Pancreas (tissue), 10 donors: ENCODE data around the gene CRISPLD2. TPM values are rescaled to one million over a fixed set of nuclear protein-coding genes. Genes with fewer than 3 reads are reported as not detected.

Source experiments
- ATAC-seq, 4 donors: fragments of 200-7000 bp; cut with Tn5 transposase; one replicate each; pipeline versions ENCODE4 v1.8.0 to v1.9.1; 2020; ENCODE audit warnings: mild to moderate bottlenecking in 4 of 4, moderate library complexity in 4 of 4
- DNase-seq, 6 donors: peaks; one replicate each; pipeline ENCODE4 v3.0.0-alpha.2; 2020
- FAIRE-seq: peaks from 2 replicates; lab custom pipeline; 2012; peaks lifted over from hg19 to GRCh38; lab: Jason Lieb, UNC
- H3K27ac ChIP-seq, 4 donors: fragments of 200-600 bp; sonication (generic); 1 replicate in 3 of 4; 2 replicates in 1 of 4; pipeline versions ENCODE4 v1.5.0 to v1.8.0; 2020
- H3K27me3 ChIP-seq, 4 donors: fragments of 200-600 bp; one replicate each; pipeline ENCODE4 v1.8.0; 2021
- H3K36me3 ChIP-seq, 3 donors: fragments of 200-600 bp; sonication (generic) in 1 of 3; one replicate each; pipeline versions ENCODE4 v1.5.0 to v1.8.0; 2020 to 2021
- H3K4me1 ChIP-seq, 3 donors: fragments of 200-600 bp; one replicate each; pipeline ENCODE4 v1.8.0; 2021
- H3K4me3 ChIP-seq, 4 donors: fragments of 200-600 bp; sonication (generic) in 2 of 4; one replicate each; pipeline versions ENCODE4 v1.5.0 to v1.8.0; 2020 to 2021
- H3K9me3 ChIP-seq, 4 donors: fragments of 200-600 bp; one replicate each; pipeline ENCODE4 v1.8.0; 2021
- WGBS, 2 donors: extraction: QIAGEN DNeasy Blood & Tissue Kit; methylation state at CpG; one replicate each; pipeline ENCODE4 v1.1.7; 2013; 5-methylcytosine and 5-hydroxymethylcytosine counted together
- intact Hi-C, 3 donors: fragments of 100-400 bp; cut with DNase I; formaldehyde crosslinking; loops; one replicate each; pipeline versions ENCODE4 v1.11.1 to v1.14.2; 2022
- polyA plus RNA-seq, 2 donors: library from polyadenylated mRNA; stranded (reverse); fragments of 200-250 nt; gene quantifications; one replicate each; pipeline ENCODE4 v1.2.3, GENCODE V29; 2013
- total RNA-seq, 6 donors: library from RNA; stranded (reverse); fragmentation: NEBNext Ultra II Directional in 4 of 6; extraction: Animal tissue kit (Norgen Biotek cat#: 25700) in 4 of 6; gene quantifications; one replicate each; pipeline versions ENCODE4 v1.2.1 to v1.2.4, GENCODE V29; 2021 to 2023
- TF ChIP-seq, protein P1 (sequence below), 4 donors: fragments of 200-600 bp; sonication (generic) in 3 of 4; IDR thresholded peaks; one replicate each; pipeline versions ENCODE4 v1.5.0 to v1.8.0; 2021; ENCODE audit warnings: antibody characterized with exemption in 4 of 4
- donor health status: healthy with polysubstance abuse.
- donor health status: DM: no; HTN: no; CAD: no; lungs with moderate emphysema.
- donor health status: DM: no; HTN: no; CAD: no.
- donor health status: control.
- donor health status: control.
- donor health status: Bipolar disorder and iron deficiency.
- donor health status: DM: yes; HTN: yes; CAD: no.
- donor health status: DM: no; HTN: no; CAD: no.
- donor health status: DM: no; HTN: no; CAD: no.
- donor health status: DM: yes; HTN: yes; CAD: no.

Gene CRISPLD2
- total and polyA plus RNA-seq, 8 donors, result 4.1 to 40.2 (median 14.1) TPM

DNA sequence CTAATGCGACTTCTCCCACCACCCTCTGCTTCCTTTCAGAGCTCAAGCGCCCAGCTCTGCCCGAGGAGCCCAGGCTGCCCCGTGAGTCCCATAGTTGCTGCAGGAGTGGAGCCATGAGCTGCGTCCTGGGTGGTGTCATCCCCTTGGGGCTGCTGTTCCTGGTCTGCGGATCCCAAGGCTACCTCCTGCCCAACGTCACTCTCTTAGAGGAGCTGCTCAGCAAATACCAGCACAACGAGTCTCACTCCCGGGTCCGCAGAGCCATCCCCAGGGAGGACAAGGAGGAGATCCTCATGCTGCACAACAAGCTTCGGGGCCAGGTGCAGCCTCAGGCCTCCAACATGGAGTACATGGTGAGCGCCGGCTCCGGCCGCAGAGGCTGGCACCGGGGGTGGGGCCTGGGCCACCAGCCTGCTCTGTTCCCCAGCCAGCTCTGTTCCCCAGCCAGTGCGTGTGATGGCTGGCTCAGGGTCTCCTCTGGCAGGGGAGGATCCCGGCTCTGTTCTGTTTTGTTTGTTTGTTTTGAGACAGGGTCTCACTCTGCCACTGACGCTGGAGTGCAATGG is 18.7 kb downstream of the CRISPLD2 start:
- Histone ChIP-seq H3K4me3 (no peak overlapping the region), H3K27me3 (no peaks in the 10 kb centered on the region), H3K4me1 (no peaks in the 10 kb centered on the region), H3K9me3 (no peaks in the 10 kb centered on the region), H3K36me3 (no peaks in the 10 kb centered on the region), H3K27ac (no peak overlapping the region)
- peak in 1 of 6 donors; percentile 17 for DNase-seq
- 61 to 72% methylated on average over 18 to 19 of the region's 19 CpGs for WGBS, 2 donors
- ATAC-seq, result no peak
- TF ChIP-seq, protein P1, sequence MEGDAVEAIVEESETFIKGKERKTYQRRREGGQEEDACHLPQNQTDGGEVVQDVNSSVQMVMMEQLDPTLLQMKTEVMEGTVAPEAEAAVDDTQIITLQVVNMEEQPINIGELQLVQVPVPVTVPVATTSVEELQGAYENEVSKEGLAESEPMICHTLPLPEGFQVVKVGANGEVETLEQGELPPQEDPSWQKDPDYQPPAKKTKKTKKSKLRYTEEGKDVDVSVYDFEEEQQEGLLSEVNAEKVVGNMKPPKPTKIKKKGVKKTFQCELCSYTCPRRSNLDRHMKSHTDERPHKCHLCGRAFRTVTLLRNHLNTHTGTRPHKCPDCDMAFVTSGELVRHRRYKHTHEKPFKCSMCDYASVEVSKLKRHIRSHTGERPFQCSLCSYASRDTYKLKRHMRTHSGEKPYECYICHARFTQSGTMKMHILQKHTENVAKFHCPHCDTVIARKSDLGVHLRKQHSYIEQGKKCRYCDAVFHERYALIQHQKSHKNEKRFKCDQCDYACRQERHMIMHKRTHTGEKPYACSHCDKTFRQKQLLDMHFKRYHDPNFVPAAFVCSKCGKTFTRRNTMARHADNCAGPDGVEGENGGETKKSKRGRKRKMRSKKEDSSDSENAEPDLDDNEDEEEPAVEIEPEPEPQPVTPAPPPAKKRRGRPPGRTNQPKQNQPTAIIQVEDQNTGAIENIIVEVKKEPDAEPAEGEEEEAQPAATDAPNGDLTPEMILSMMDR (IDR thresholded peaks at IDR 0.05), result no peak
- intact Hi-C loops, result no loop called here
- no peak for FAIRE-seq

GRCh38 chr16:84839054-84839453 is 19.3 kb downstream of the CRISPLD2 start:
- no peak overlapping the region for H3K4me3 ChIP-seq
- no peak overlapping the region for H3K27ac ChIP-seq
- FAIRE-seq (no peak), DNase-seq (peak in 1 of 6 donors; percentile 8), ATAC-seq (no peak)
- no peaks in the 10 kb centered on the region for H3K27me3 ChIP-seq
- 39 to 48% methylated on average over 7 of the region's 7 CpGs for WGBS, 2 donors
- TF ChIP-seq, protein P1 (IDR thresholded peaks at IDR 0.05), result no peak
- intact Hi-C loops, result no loop called here
- no peaks in the 10 kb centered on the region for H3K4me1 ChIP-seq
- H3K9me3 ChIP-seq, result no peaks in the 10 kb centered on the region
- no peaks in the 10 kb centered on the region for H3K36me3 ChIP-seq

DNA sequence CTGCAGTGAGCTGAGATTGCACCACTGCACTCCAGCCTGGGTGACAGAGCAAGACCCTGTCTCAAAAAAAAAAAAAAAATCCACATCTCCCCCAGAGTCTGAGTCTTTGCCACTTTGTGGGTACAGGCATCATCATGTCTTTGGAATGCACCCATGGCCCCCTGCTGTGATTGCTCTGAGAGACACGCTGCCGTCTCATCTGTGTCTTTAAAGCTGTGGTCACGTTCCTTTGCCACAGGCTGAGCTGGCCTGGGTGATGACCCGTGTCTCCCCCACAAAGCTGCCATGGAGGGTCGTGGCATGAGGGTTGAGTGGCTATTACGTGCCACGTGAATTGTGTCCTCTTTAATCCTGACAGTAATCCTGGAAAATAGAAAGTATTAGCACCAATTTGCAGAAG is 20.2 kb downstream of the CRISPLD2 start:
- Histone ChIP-seq H3K4me3 (no peak overlapping the region), H3K27ac (no peak overlapping the region), H3K9me3 (no peaks in the 10 kb centered on the region), H3K27me3 (no peaks in the 10 kb centered on the region), H3K36me3 (no peaks in the 10 kb centered on the region), H3K4me1 (no peaks in the 10 kb centered on the region)
- ATAC-seq (no peak), DNase-seq (peak in 1 of 6 donors; percentile 21), FAIRE-seq (no peak)
- intact Hi-C loops, result no loop called here
- TF ChIP-seq, protein P1 (IDR thresholded peaks at IDR 0.05), result no peak
- WGBS, 2 donors, result 53 to 55% methylated on average over 7 of the region's 7 CpGs

- no peak overlapping the region for H3K4me3 ChIP-seq
- peak in 1 of 6 donors; percentile 15 for DNase-seq
- H3K27me3 ChIP-seq, result no peaks in the 10 kb centered on the region
- H3K4me1 ChIP-seq, result no peaks in the 10 kb centered on the region
- FAIRE-seq, result no peak
- peak overlapping the region in 2 of 4 donors; percentile 17 to 62 for H3K27ac ChIP-seq
- intact Hi-C loops, result no loop called here
- 76 to 80% methylated on average over 22 of the region's 22 CpGs for WGBS, 2 donors
- no peaks in the 10 kb centered on the region for H3K9me3 ChIP-seq
- ATAC-seq, result no peak
- H3K36me3 ChIP-seq, result no peaks in the 10 kb centered on the region
- TF ChIP-seq, protein P1 (IDR thresholded peaks at IDR 0.05), result no peak
These were observed 21.2 kb downstream of the CRISPLD2 start for GRCh38 chr16:84840687-84841627.
